SK-N-SH (cell line): ENCODE results near the gene MRPS11. TPM values are rescaled to one million over a fixed set of nuclear protein-coding genes. Genes with fewer than 3 reads are reported as not detected.
A peak's percentile ranks its signal among the peaks of the same experiment; 100 is the strongest.

ENCODE experiments used
- CTCF ChIA-PET: fragments of 300-600, 350-600 bp; formaldehyde crosslinking; extraction: SDS; loops from one replicate; lab custom pipeline; 2021; lab: Yijun Ruan, JAX
- POLR2A ChIA-PET: fragments of 350-600 bp; sonication (Branson Sonifier 250); formaldehyde crosslinking; extraction: SDS; loops from one replicate; lab custom pipeline; 2020; ENCODE audit warnings: antibody characterized with exemption, inconsistent platforms; lab: Yijun Ruan, JAX
- DNase-seq: peaks from one replicate; pipeline ENCODE4 v3.0.0; 2012
- H2AFZ ChIP-seq: fragments of 200-600 bp; sonication (generic); 2 replicates; pipeline ENCODE4 v1.8.1; 2016; ENCODE audit warnings: antibody characterized with exemption, mild to moderate bottlenecking, low read depth
- H3F3A ChIP-seq: fragments of 200-600 bp; sonication (generic); replicated peaks from 2 replicates; pipeline ENCODE3; 2016; ENCODE audit warnings: antibody characterized with exemption, mild to moderate bottlenecking; ENCODE audit not compliant: insufficient read depth
- H3K27ac ChIP-seq, 2 experiments: fragments of 200-500 bp in 1 of 2; fragments of 200-600 bp in 1 of 2; sonication (Bioruptor generic) in 1 of 2; sonication (generic), shearing (Covaris generic) in 1 of 2; 2 replicates each; pipeline versions ENCODE4 v1.5.1 to v1.6.1; 2014 to 2016; ENCODE audit warnings: low read depth in 2 of 2, inconsistent platforms in 1 of 2, low read length in 1 of 2, mild to moderate bottlenecking in 1 of 2, mixed read lengths in 1 of 2
- H3K27me3 ChIP-seq: fragments of 200-600 bp; sonication (generic), shearing (Covaris generic); 2 replicates; pipeline ENCODE4 v1.6.1; 2016; ENCODE audit warnings: mixed run types; ENCODE audit not compliant: insufficient read depth
- H3K36me3 ChIP-seq, 2 experiments: fragments of 200-500 bp in 1 of 2; fragments of 200-600 bp in 1 of 2; sonication (Bioruptor generic) in 1 of 2; sonication (generic) in 1 of 2; replicated peaks in 1 of 2; 2 replicates each; pipeline versions ENCODE3 to v1.5.1; 2014 to 2016; ENCODE audit warnings: low read length in 1 of 2, mild to moderate bottlenecking in 1 of 2; ENCODE audit not compliant: insufficient read depth in 2 of 2, control insufficient read depth in 1 of 2
- H3K4me1 ChIP-seq, 2 experiments: fragments of 200-500 bp in 1 of 2; fragments of 200-600 bp in 1 of 2; sonication (Bioruptor generic) in 1 of 2; sonication (generic), shearing (Covaris generic) in 1 of 2; 2 replicates each; pipeline versions ENCODE4 v1.5.1 to v1.6.1; 2014 to 2016; ENCODE audit warnings: low read depth in 1 of 2, low read length in 1 of 2, mixed run types in 1 of 2; ENCODE audit not compliant: insufficient read depth in 2 of 2, control insufficient read depth in 1 of 2
- H3K4me2 ChIP-seq: fragments of 200-600 bp; sonication (generic), shearing (Covaris generic); 2 replicates; pipeline ENCODE4 v1.6.1; 2017; ENCODE audit warnings: mixed run types
- H3K4me3 ChIP-seq, 2 experiments: fragments of 200-500 bp in 1 of 2; fragments of 200-600 bp in 1 of 2; sonication (Bioruptor generic) in 1 of 2; sonication (generic), shearing (Covaris generic) in 1 of 2; 2 replicates each; pipeline versions ENCODE4 v1.5.1 to v1.8.1; 2014 to 2016; ENCODE audit warnings: low read depth in 2 of 2, inconsistent platforms in 1 of 2, low read length in 1 of 2, mild to moderate bottlenecking in 1 of 2, mixed read lengths in 1 of 2, moderate library complexity in 1 of 2
- H3K79me2 ChIP-seq: fragments of 200-600 bp; sonication (generic); 2 replicates; pipeline ENCODE4 v1.8.1; 2017; ENCODE audit warnings: mild to moderate bottlenecking; ENCODE audit not compliant: insufficient read depth
- H3K9ac ChIP-seq: fragments of 200-600 bp; sonication (generic); 2 replicates; pipeline ENCODE4 v1.6.1; 2017; ENCODE audit warnings: mixed run types
- H3K9me2 ChIP-seq: fragments of 200-600 bp; sonication (generic); 2 replicates; pipeline ENCODE4 v1.6.1; 2017; ENCODE audit warnings: mixed run types
- H3K9me3 ChIP-seq: fragments of 200-600 bp; sonication (generic); 2 replicates; pipeline ENCODE4 v1.6.1; 2017; ENCODE audit warnings: mixed run types, mild to moderate bottlenecking, moderate library complexity
- H4K20me1 ChIP-seq: fragments of 200-600 bp; sonication (generic); 2 replicates; pipeline ENCODE4 v1.6.1; 2017; ENCODE audit warnings: mild to moderate bottlenecking, mixed run types; ENCODE audit not compliant: insufficient read depth
- CHD2 ChIP-seq: fragments of 150-350 bp; IDR thresholded peaks from 2 replicates; pipeline ENCODE4 v1.6.1; 2018; ENCODE audit warnings: low read length; ENCODE audit not compliant: partially characterized antibody
- EP300 ChIP-seq, 2 experiments: IDR thresholded peaks; 2 replicates each; pipeline versions ENCODE4 v1.4.0 to v1.6.1; 2012; ENCODE audit warnings: borderline replicate concordance in 1 of 2, low read depth in 1 of 2, low read length in 1 of 2
- FOXM1 ChIP-seq: IDR thresholded peaks from 2 replicates; pipeline ENCODE4 v1.4.0; 2012; ENCODE audit warnings: low read depth, mild to moderate bottlenecking
- GABPA ChIP-seq: IDR thresholded peaks from 2 replicates; pipeline ENCODE4 v1.4.0; 2012; ENCODE audit warnings: low read depth, mild to moderate bottlenecking
- MEF2A ChIP-seq: IDR thresholded peaks from 2 replicates; pipeline ENCODE4 v1.4.0; 2012; ENCODE audit warnings: low read depth, borderline replicate concordance
- MXI1 ChIP-seq: IDR thresholded peaks from 2 replicates; pipeline ENCODE4 v1.6.1; 2012; ENCODE audit warnings: mild to moderate bottlenecking, low read depth, low read length, improper control_type of control experiment
- NFIC ChIP-seq: IDR thresholded peaks from 2 replicates; pipeline ENCODE4 v1.4.0; 2012; ENCODE audit warnings: borderline replicate concordance
- NRF1 ChIP-seq: IDR thresholded peaks from 2 replicates; pipeline ENCODE4 v1.6.1; 2012; ENCODE audit warnings: low read depth, mild to moderate bottlenecking, low read length
- RAD21 ChIP-seq: IDR thresholded peaks from 2 replicates; pipeline ENCODE4 v1.6.1; 2012; ENCODE audit warnings: mild to moderate bottlenecking, low read length
- RCOR1 ChIP-seq: fragments of 150-350 bp; IDR thresholded peaks from 2 replicates; pipeline ENCODE4 v1.6.1; 2017; ENCODE audit warnings: antibody characterized with exemption, low read length
- REST ChIP-seq: IDR thresholded peaks from 2 replicates; pipeline ENCODE4 v1.6.1; 2012; ENCODE audit warnings: mild to moderate bottlenecking, low read depth, low read length, moderate library complexity
- RFX5 ChIP-seq: IDR thresholded peaks from 2 replicates; pipeline ENCODE4 v1.6.1; 2012; ENCODE audit warnings: mild to moderate bottlenecking, improper control_type of control experiment, low read length
- RXRA ChIP-seq: IDR thresholded peaks from 2 replicates; pipeline ENCODE4 v1.4.0; 2012; ENCODE audit warnings: low read depth, mild to moderate bottlenecking, borderline replicate concordance
- SMC3 ChIP-seq: IDR thresholded peaks from 2 replicates; pipeline ENCODE4 v1.6.1; 2012; ENCODE audit warnings: low read depth, low read length, improper control_type of control experiment
- USF1 ChIP-seq: IDR thresholded peaks from 2 replicates; pipeline ENCODE4 v1.4.0; 2012; ENCODE audit warnings: low read depth, borderline replicate concordance
- YY1 ChIP-seq: IDR thresholded peaks from 2 replicates; pipeline ENCODE4 v1.4.0; 2012; ENCODE audit warnings: low read depth, mild to moderate bottlenecking
- WGBS: methylation state at CpG from one replicate; pipeline ENCODE4 v1.1.6; 2017; ENCODE audit warnings: low lambda C conversion rate; 5-methylcytosine and 5-hydroxymethylcytosine counted together
- polyA plus RNA-seq, 3 experiments: library from polyadenylated mRNA; depleted of rRNA; stranded (reverse); fragments of >200 nt; gene quantifications; 2 replicates each; pipeline ENCODE4 v1.2.3, GENCODE V29; 2012
- TF ChIP-seq, protein P1 (sequence below): fragments of 150-350 bp; IDR thresholded peaks from 2 replicates; pipeline ENCODE4 v1.6.1; 2017; ENCODE audit warnings: antibody characterized with exemption, low read length, low read depth, borderline replicate concordance
- TF ChIP-seq, protein P2 (sequence below): IDR thresholded peaks from 2 replicates; pipeline ENCODE4 v1.4.0; 2012; ENCODE audit warnings: low read depth, borderline replicate concordance

Gene MRPS11
- polyA plus RNA-seq, 1 of the 3 experiments (the other 2 are of a cell fraction) = 101 TPM

DNA sequence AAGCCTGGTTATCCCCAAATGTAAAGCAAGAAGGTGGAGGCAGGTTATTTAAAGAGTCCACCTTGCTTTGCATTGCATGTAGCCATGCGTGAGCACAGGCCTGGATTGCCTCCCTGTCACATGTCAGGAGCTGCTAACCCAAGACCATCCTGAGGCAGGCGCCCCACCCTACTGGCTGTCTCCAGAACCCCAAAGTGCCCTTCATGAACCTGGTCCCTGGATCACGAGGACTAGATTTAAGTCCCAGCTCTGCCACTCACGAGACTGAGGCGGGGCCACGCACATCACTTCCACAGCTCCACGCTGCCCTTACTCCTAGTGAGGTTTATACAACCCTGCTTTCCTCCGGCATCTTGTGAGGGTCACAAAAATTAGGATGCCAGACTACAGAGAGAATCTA lies 17.9 kb upstream of the MRPS11 start:
- Histone ChIP-seq H3K27me3 (no peaks in the 10 kb centered on the region), H3K36me3 (no peaks in the 10 kb centered on the region), H3K27ac (peak overlapping the region in 1 of 2 experiments; percentile 72; a peak in 2 of 4 replicates), H3K4me1 (peaks cover 0 to 16% of the 10 kb centered on the region in 2 experiments; a peak in 1 of 4 replicates), H3K9ac (no peak overlapping the region), H2AFZ (no peak overlapping the region), H3F3A (no peaks in the 10 kb centered on the region), H3K9me3 (no peaks in the 10 kb centered on the region), H3K9me2 (no peaks in the 10 kb centered on the region), H4K20me1 (no peaks in the 10 kb centered on the region), H3K4me2 (no peak overlapping the region), H3K79me2 (no peaks in the 10 kb centered on the region), H3K4me3 (no peak overlapping the region)
- ChIA-PET CTCF (interaction anchor here (0.6 to 10.3 kb wide), 37 partner anchors 9 to 1535 kb away, joined by 3 to 195 read pairs (median 4); partner anchors contain the start of genes MRPL46, MRPS11 and NTRK3), POLR2A (no interaction called here)
- DNase-seq = no peak
- TF ChIP-seq EP300 (IDR thresholded peaks at IDR 0.05; ENCODE audit: borderline replicate concordance in 1 of 2, low read depth in 1 of 2, low read length in 1 of 2) (no peak), RFX5 (no peak), USF1 (no peak), GABPA (no peak), MEF2A (no peak), CHD2 (no peak), YY1 (no peak), REST (no peak), FOXM1 (no peak), NFIC (no peak), RXRA (no peak), RCOR1 (no peak), NRF1 (no peak), MXI1 (no peak), SMC3 (no peak), RAD21 (no peak)
- TF ChIP-seq, protein P1, sequence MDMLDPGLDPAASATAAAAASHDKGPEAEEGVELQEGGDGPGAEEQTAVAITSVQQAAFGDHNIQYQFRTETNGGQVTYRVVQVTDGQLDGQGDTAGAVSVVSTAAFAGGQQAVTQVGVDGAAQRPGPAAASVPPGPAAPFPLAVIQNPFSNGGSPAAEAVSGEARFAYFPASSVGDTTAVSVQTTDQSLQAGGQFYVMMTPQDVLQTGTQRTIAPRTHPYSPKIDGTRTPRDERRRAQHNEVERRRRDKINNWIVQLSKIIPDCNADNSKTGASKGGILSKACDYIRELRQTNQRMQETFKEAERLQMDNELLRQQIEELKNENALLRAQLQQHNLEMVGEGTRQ = no peak
- TF ChIP-seq, protein P2, sequence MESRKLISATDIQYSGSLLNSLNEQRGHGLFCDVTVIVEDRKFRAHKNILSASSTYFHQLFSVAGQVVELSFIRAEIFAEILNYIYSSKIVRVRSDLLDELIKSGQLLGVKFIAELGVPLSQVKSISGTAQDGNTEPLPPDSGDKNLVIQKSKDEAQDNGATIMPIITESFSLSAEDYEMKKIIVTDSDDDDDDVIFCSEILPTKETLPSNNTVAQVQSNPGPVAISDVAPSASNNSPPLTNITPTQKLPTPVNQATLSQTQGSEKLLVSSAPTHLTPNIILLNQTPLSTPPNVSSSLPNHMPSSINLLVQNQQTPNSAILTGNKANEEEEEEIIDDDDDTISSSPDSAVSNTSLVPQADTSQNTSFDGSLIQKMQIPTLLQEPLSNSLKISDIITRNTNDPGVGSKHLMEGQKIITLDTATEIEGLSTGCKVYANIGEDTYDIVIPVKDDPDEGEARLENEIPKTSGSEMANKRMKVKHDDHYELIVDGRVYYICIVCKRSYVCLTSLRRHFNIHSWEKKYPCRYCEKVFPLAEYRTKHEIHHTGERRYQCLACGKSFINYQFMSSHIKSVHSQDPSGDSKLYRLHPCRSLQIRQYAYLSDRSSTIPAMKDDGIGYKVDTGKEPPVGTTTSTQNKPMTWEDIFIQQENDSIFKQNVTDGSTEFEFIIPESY = no peak
- 80% methylated on average over 7 of the region's 8 CpGs for WGBS
